HCT116 (cell line): ENCODE results near the gene PTPRR. TPM values are rescaled to one million over a fixed set of nuclear protein-coding genes. Genes with fewer than 3 reads are reported as not detected.

ENCODE experiments used
- ATAC-seq: fragments of 200-7000 bp; cut with Tn5 transposase; 2 replicates; pipeline ENCODE4 v1.9.1; 2020; ENCODE audit warnings: mild to moderate bottlenecking, moderate library complexity
- BruUV-seq: library from RNA; stranded (reverse); fragments of 400-500 nt; replicated peaks from 2 replicates; lab custom pipeline; 2021; lab: Mats Ljungman, UMichigan
- CTCF ChIA-PET: fragments of 300-600 bp; sonication (Branson Sonifier 250); formaldehyde crosslinking; loops from one replicate; lab custom pipeline; 2021; ENCODE audit warnings: antibody characterized with exemption; lab: Charles Lee
- POLR2A ChIA-PET: fragments of 300-600, 350-600 bp; sonication (Branson Sonifier 250); formaldehyde crosslinking; loops from one replicate; lab custom pipeline; 2021; ENCODE audit warnings: antibody characterized with exemption; lab: Charles Lee
- RAD21 ChIA-PET, 2 experiments: fragments of 300-600 bp; sonication (Branson Sonifier 250); formaldehyde crosslinking; loops; one replicate each; lab custom pipeline; 2023; ENCODE audit warnings: low total read pairs in 2 of 2; ENCODE audit not compliant: uncharacterized antibody in 2 of 2, unreplicated experiment in 2 of 2, low non-redundant PET in 1 of 2; lab: Charles Lee
- DNase-seq: peaks from one replicate; pipeline ENCODE4 v3.0.0-alpha.2; 2010; ENCODE audit warnings: low read depth, low spot score
- H2AFZ ChIP-seq: fragments of 200-600 bp; shearing (Covaris generic), sonication (generic); 2 replicates; pipeline ENCODE4 v1.6.1; 2017; ENCODE audit warnings: low read depth, mixed run types, mixed read lengths, antibody characterized with exemption, low read length; ENCODE audit not compliant: poor library complexity, severe bottlenecking
- H3K27ac ChIP-seq: 2 replicates; pipeline ENCODE4 v1.5.1; 2012; ENCODE audit warnings: low read depth, low read length
- H3K27me3 ChIP-seq: fragments of 200-600 bp; sonication (generic); 2 replicates; pipeline ENCODE4 v1.6.1; 2016; ENCODE audit warnings: mixed run types, low read length, mixed read lengths; ENCODE audit not compliant: insufficient read depth
- H3K36me3 ChIP-seq, 2 experiments: fragments of 200-500 bp in 1 of 2; fragments of 200-600 bp in 1 of 2; sonication (Bioruptor generic) in 1 of 2; sonication (generic) in 1 of 2; 2 replicates each; pipeline versions ENCODE4 v1.5.1 to v1.6.1; 2014 to 2016; ENCODE audit warnings: low read length in 2 of 2, inconsistent platforms in 1 of 2, mixed read lengths in 1 of 2, mixed run types in 1 of 2; ENCODE audit not compliant: insufficient read depth in 2 of 2, control insufficient read depth in 1 of 2
- H3K4me1 ChIP-seq, 2 experiments: fragments of 200-600 bp in 1 of 2; sonication (generic) in 1 of 2; 2 replicates each; pipeline versions ENCODE4 v1.5.1 to v1.6.1; 2012 to 2017; ENCODE audit warnings: low read length in 2 of 2, inconsistent platforms in 1 of 2, mild to moderate bottlenecking in 1 of 2, mixed read lengths in 1 of 2, mixed run types in 1 of 2, moderate library complexity in 1 of 2; ENCODE audit not compliant: insufficient read depth in 2 of 2, control insufficient read depth in 1 of 2
- H3K4me2 ChIP-seq: fragments of 200-600 bp; sonication (generic); 2 replicates; pipeline ENCODE4 v1.6.1; 2017; ENCODE audit warnings: mixed run types, low read length, mixed read lengths
- H3K4me3 ChIP-seq, 2 experiments: fragments of 200-600 bp in 1 of 2; sonication (generic) in 1 of 2; replicated peaks in 1 of 2; 2 replicates each; pipeline ENCODE4 v1.5.1; 2011 to 2016; ENCODE audit warnings: low read length in 2 of 2, control low read depth in 1 of 2, low read depth in 1 of 2, mild to moderate bottlenecking in 1 of 2, mixed read lengths in 1 of 2, mixed run types in 1 of 2
- H3K79me2 ChIP-seq: fragments of 200-600 bp; sonication (generic); 2 replicates; pipeline ENCODE4 v1.6.1; 2017; ENCODE audit warnings: mild to moderate bottlenecking, mixed run types, low read length, moderate library complexity, mixed read lengths; ENCODE audit not compliant: insufficient read depth
- H3K9ac ChIP-seq: fragments of 200-600 bp; sonication (generic); 2 replicates; pipeline ENCODE4 v1.6.1; 2016; ENCODE audit warnings: low read length, mixed read lengths
- H3K9me2 ChIP-seq: fragments of 200-600 bp; sonication (generic), shearing (Covaris generic); 2 replicates; pipeline ENCODE4 v1.6.1; 2017; ENCODE audit warnings: mixed run types, mild to moderate bottlenecking, moderate library complexity; ENCODE audit not compliant: insufficient read depth
- H3K9me3 ChIP-seq, 2 experiments: fragments of 200-500 bp in 1 of 2; fragments of 200-600 bp in 1 of 2; sonication (Bioruptor generic) in 1 of 2; sonication (generic) in 1 of 2; 2 replicates each; pipeline ENCODE4 v1.6.1; 2014 to 2017; ENCODE audit warnings: low read length in 2 of 2, mixed read lengths in 2 of 2, inconsistent platforms in 1 of 2, low read depth in 1 of 2, mild to moderate bottlenecking in 1 of 2, mixed run types in 1 of 2, moderate library complexity in 1 of 2; ENCODE audit not compliant: control insufficient read depth in 1 of 2, insufficient read depth in 1 of 2
- H4K20me1 ChIP-seq: fragments of 200-600 bp; sonication (generic), shearing (Covaris generic); 2 replicates; pipeline ENCODE4 v1.6.1; 2017; ENCODE audit warnings: mixed run types, mild to moderate bottlenecking, moderate library complexity; ENCODE audit not compliant: insufficient read depth
- CBX3 ChIP-seq: IDR thresholded peaks from 2 replicates; pipeline ENCODE4 v1.6.1; 2012; ENCODE audit warnings: low read depth
- CEBPB ChIP-seq: IDR thresholded peaks from 2 replicates; pipeline ENCODE4 v1.6.1; 2012; ENCODE audit warnings: low read depth
- EGR1 ChIP-seq: IDR thresholded peaks from 2 replicates; pipeline ENCODE4 v1.6.1; 2012; ENCODE audit warnings: low read depth
- ELF1 ChIP-seq: IDR thresholded peaks from 2 replicates; pipeline ENCODE4 v1.6.1; 2012; ENCODE audit warnings: low read depth, borderline replicate concordance
- FOSL1 ChIP-seq: IDR thresholded peaks from 2 replicates; pipeline ENCODE4 v1.6.1; 2012; ENCODE audit warnings: low read depth
- JUND ChIP-seq: IDR thresholded peaks from 2 replicates; pipeline ENCODE4 v1.6.1; 2012
- POLR2A ChIP-seq: IDR thresholded peaks from 2 replicates; pipeline ENCODE4 v1.7.0; 2011; ENCODE audit warnings: borderline replicate concordance; ENCODE audit not compliant: insufficient read depth, insufficient read length; ENCODE audit errors: extremely low read depth
- POLR2AphosphoS5 ChIP-seq: IDR thresholded peaks from 2 replicates; pipeline ENCODE4 v1.6.1; 2011; ENCODE audit warnings: mild to moderate bottlenecking, low read depth, low read length, moderate library complexity
- RAD21 ChIP-seq: IDR thresholded peaks from 2 replicates; pipeline ENCODE4 v1.6.1; 2012; ENCODE audit warnings: low read depth, mild to moderate bottlenecking
- SIN3A ChIP-seq: IDR thresholded peaks from 2 replicates; pipeline ENCODE4 v1.6.1; 2012; ENCODE audit warnings: low read depth
- SRF ChIP-seq: IDR thresholded peaks from 2 replicates; pipeline ENCODE4 v1.6.1; 2012; ENCODE audit warnings: low read depth
- YY1 ChIP-seq: IDR thresholded peaks from 2 replicates; pipeline ENCODE4 v1.6.1; 2011; ENCODE audit warnings: low read length, low read depth, moderate library complexity, mild to moderate bottlenecking; ENCODE audit not compliant: insufficient replicate concordance; ENCODE audit errors: extremely low read depth
- ZFX ChIP-seq: fragments of 450-650 bp; IDR thresholded peaks from 2 replicates; pipeline ENCODE4 v1.6.1; 2017
- ZNF274 ChIP-seq: fragments of 200-500 bp; sonication (Bioruptor generic); IDR thresholded peaks from 2 replicates; pipeline ENCODE4 v1.6.1; 2014; ENCODE audit warnings: mild to moderate bottlenecking, low read depth, low read length, inconsistent platforms
- intact Hi-C: fragments of 100-400 bp; cut with micrococcal nuclease; formaldehyde crosslinking; loops from 2 replicates; pipeline ENCODE4 v1.10.0; 2022
- total RNA-seq: library from RNA; stranded (reverse); gene quantifications from one replicate; pipeline ENCODE4 v1.2.1, GENCODE V29; 2021; ENCODE audit not compliant: unreplicated experiment
- TF ChIP-seq, protein P1 (sequence below): IDR thresholded peaks from 2 replicates; pipeline ENCODE4 v1.6.1; 2012
- TF ChIP-seq, protein P2 (sequence below): IDR thresholded peaks from 2 replicates; pipeline ENCODE4 v1.6.1; 2012; ENCODE audit warnings: low read depth
- TF ChIP-seq, protein P3 (sequence below), 3 experiments: fragments of 200-600 bp in 1 of 3; sonication (generic) in 1 of 3; IDR thresholded peaks in 2 of 3; conservative IDR thresholded peaks in 1 of 3; 2 replicates each; pipeline ENCODE4 v1.5.1; 2012 to 2017; ENCODE audit warnings: low read depth in 2 of 3, low read length in 2 of 3, antibody characterized with exemption in 1 of 3, borderline replicate concordance in 1 of 3, control low read depth in 1 of 3, mild to moderate bottlenecking in 1 of 3, mixed read lengths in 1 of 3, mixed run types in 1 of 3, moderate library complexity in 1 of 3; ENCODE audit not compliant: insufficient read depth in 1 of 3

The PTPRR gene
- total RNA-seq, 1 experiment from 2014 or later = 0.27 TPM

DNA sequence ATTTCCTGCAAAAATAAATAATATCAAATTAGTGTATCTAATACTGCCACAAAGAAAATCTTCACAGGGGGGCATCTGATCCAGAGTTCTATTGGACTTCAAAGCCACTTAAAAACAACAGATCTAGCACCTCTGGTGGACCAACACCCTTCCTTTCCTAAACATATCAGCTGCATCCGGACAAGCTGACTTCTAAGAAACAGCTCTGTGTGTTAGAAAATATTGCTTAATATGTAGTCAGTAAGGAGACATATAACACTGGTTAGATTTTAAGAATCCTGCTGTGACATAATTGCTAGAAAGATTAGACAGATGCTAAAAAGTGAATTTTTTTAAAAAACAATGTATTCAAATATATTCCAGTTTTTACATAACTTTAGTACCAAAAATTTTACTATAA is 222.2 kb downstream of the PTPRR start:
- TF ChIP-seq POLR2AphosphoS5 (no peak), RAD21 (no peak), CBX3 (no peak), POLR2A (no peak), YY1 (no peak), CEBPB (no peak), ZNF274 (no peak), EGR1 (no peak), JUND (no peak), SIN3A (no peak), ZFX (no peak), FOSL1 (no peak), SRF (no peak), ELF1 (no peak)
- TF ChIP-seq, protein P1, sequence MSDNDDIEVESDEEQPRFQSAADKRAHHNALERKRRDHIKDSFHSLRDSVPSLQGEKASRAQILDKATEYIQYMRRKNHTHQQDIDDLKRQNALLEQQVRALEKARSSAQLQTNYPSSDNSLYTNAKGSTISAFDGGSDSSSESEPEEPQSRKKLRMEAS = no peak
- TF ChIP-seq, protein P2, sequence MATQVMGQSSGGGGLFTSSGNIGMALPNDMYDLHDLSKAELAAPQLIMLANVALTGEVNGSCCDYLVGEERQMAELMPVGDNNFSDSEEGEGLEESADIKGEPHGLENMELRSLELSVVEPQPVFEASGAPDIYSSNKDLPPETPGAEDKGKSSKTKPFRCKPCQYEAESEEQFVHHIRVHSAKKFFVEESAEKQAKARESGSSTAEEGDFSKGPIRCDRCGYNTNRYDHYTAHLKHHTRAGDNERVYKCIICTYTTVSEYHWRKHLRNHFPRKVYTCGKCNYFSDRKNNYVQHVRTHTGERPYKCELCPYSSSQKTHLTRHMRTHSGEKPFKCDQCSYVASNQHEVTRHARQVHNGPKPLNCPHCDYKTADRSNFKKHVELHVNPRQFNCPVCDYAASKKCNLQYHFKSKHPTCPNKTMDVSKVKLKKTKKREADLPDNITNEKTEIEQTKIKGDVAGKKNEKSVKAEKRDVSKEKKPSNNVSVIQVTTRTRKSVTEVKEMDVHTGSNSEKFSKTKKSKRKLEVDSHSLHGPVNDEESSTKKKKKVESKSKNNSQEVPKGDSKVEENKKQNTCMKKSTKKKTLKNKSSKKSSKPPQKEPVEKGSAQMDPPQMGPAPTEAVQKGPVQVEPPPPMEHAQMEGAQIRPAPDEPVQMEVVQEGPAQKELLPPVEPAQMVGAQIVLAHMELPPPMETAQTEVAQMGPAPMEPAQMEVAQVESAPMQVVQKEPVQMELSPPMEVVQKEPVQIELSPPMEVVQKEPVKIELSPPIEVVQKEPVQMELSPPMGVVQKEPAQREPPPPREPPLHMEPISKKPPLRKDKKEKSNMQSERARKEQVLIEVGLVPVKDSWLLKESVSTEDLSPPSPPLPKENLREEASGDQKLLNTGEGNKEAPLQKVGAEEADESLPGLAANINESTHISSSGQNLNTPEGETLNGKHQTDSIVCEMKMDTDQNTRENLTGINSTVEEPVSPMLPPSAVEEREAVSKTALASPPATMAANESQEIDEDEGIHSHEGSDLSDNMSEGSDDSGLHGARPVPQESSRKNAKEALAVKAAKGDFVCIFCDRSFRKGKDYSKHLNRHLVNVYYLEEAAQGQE = no peak
- TF ChIP-seq, protein P3, sequence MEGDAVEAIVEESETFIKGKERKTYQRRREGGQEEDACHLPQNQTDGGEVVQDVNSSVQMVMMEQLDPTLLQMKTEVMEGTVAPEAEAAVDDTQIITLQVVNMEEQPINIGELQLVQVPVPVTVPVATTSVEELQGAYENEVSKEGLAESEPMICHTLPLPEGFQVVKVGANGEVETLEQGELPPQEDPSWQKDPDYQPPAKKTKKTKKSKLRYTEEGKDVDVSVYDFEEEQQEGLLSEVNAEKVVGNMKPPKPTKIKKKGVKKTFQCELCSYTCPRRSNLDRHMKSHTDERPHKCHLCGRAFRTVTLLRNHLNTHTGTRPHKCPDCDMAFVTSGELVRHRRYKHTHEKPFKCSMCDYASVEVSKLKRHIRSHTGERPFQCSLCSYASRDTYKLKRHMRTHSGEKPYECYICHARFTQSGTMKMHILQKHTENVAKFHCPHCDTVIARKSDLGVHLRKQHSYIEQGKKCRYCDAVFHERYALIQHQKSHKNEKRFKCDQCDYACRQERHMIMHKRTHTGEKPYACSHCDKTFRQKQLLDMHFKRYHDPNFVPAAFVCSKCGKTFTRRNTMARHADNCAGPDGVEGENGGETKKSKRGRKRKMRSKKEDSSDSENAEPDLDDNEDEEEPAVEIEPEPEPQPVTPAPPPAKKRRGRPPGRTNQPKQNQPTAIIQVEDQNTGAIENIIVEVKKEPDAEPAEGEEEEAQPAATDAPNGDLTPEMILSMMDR (IDR thresholded peaks at IDR 0.05 in 2 of 3, conservative IDR thresholded peaks at IDR 0.05 in 1 of 3; ENCODE audit: borderline replicate concordance in 1 of 3, insufficient read depth in 1 of 3, low read depth in 2 of 3, low read length in 2 of 3) = no peak
- intact Hi-C loops = no loop called here
- H3K4me1 ChIP-seq = no peaks in the 10 kb centered on the region
- H3K9me2 ChIP-seq = no peaks in the 10 kb centered on the region
- no peaks in the 10 kb centered on the region for H4K20me1 ChIP-seq
- no TSS peak for BruUV-seq
- no peaks in the 10 kb centered on the region for H3K9me3 ChIP-seq
- no peak overlapping the region for H3K27ac ChIP-seq
- no peak for DNase-seq
- POLR2A ChIA-PET = no interaction called here
- H3K27me3 ChIP-seq = no peaks in the 10 kb centered on the region
- H3K9ac ChIP-seq = no peak overlapping the region
- RAD21 ChIA-PET = interaction anchor here in 1 of 2 experiments (0.6 kb wide), 1 partner anchor 332 kb away, joined by 3 read pairs; no protein-coding TSS in a partner anchor
- CTCF ChIA-PET = no interaction called here
- H3K79me2 ChIP-seq = no peaks in the 10 kb centered on the region
- no peak overlapping the region for H3K4me2 ChIP-seq
- no peak overlapping the region for H3K4me3 ChIP-seq
- H3K36me3 ChIP-seq = no peaks in the 10 kb centered on the region
- ATAC-seq = no peak
- H2AFZ ChIP-seq = no peak overlapping the region
